Heart left ventricle (tissue), 16 donors: ENCODE results near the gene PIGR. TPM values are rescaled to one million over a fixed set of nuclear protein-coding genes. Genes with fewer than 3 reads are reported as not detected.

ENCODE experiments used
- ATAC-seq, 4 donors: fragments of 200-7000 bp; cut with Tn5 transposase; one replicate each; pipeline ENCODE4 v1.9.1; 2020 to 2022; ENCODE audit warnings: moderate library complexity in 4 of 4, mild to moderate bottlenecking in 3 of 4, moderate number of reproducible peaks in 1 of 4
- DNase-seq, 5 donors: peaks; one replicate each; pipeline ENCODE4 v3.0.0-alpha.2; 2020
- H3K27ac ChIP-seq, 12 donors: fragments of 200-600 bp; sonication (generic) in 4 of 12; one replicate each; pipeline versions ENCODE4 v1.5.0 to v1.8.0; 2016 to 2022; ENCODE audit warnings: mild to moderate bottlenecking in 2 of 12
- H3K27me3 ChIP-seq, 9 donors: fragments of 200-600 bp; sonication (generic) in 2 of 9; one replicate each; pipeline versions ENCODE4 v1.5.1 to v1.8.0; 2016 to 2022; ENCODE audit warnings: mild to moderate bottlenecking in 3 of 9
- H3K36me3 ChIP-seq, 9 donors: fragments of 200-600 bp; sonication (generic) in 2 of 9; one replicate each; pipeline versions ENCODE4 v1.5.0 to v1.8.0; 2018 to 2022; ENCODE audit warnings: mild to moderate bottlenecking in 2 of 9
- H3K4me1 ChIP-seq, 12 donors: fragments of 200-600 bp; sonication (generic) in 4 of 12; one replicate each; pipeline versions ENCODE4 v1.5.0 to v1.8.0; 2016 to 2022; ENCODE audit warnings: mild to moderate bottlenecking in 3 of 12
- H3K4me3 ChIP-seq, 12 donors: fragments of 200-600 bp; sonication (generic) in 4 of 12; one replicate each; pipeline versions ENCODE4 v1.5.0 to v1.8.0; 2017 to 2022; ENCODE audit warnings: mild to moderate bottlenecking in 9 of 12, moderate library complexity in 4 of 12
- H3K9me3 ChIP-seq, 12 donors: fragments of 200-600 bp; sonication (generic) in 4 of 12; one replicate each; pipeline versions ENCODE4 v1.5.0 to v1.8.0; 2016 to 2022; ENCODE audit warnings: mild to moderate bottlenecking in 1 of 12
- CTCF ChIP-seq, 12 donors: fragments of 200-600 bp; sonication (generic) in 4 of 12; IDR thresholded peaks; one replicate each; pipeline versions ENCODE4 v1.5.0 to v1.8.0; 2018 to 2022; ENCODE audit warnings: antibody characterized with exemption in 12 of 12, mild to moderate bottlenecking in 5 of 12
- POLR2A ChIP-seq, 2 donors: fragments of 450-650 bp; IDR thresholded peaks; one replicate each; pipeline ENCODE4 v1.6.1; 2017; ENCODE audit warnings: antibody characterized with exemption in 2 of 2, mild to moderate bottlenecking in 2 of 2, moderate library complexity in 2 of 2
- WGBS, 4 donors: extraction: QIAGEN DNeasy Blood & Tissue Kit in 2 of 4; methylation state at CpG; one replicate each; pipeline versions ENCODE4 v1.1.5 to v1.1.7; 2013 to 2018; 5-methylcytosine and 5-hydroxymethylcytosine counted together
- intact Hi-C, 10 donors: fragments of 100-400 bp; cut with DNase I; formaldehyde crosslinking; loops; one replicate each; pipeline versions ENCODE4 v1.11.1 to v1.14.2; 2022
- polyA plus RNA-seq, 2 donors: library from polyadenylated mRNA; stranded (reverse); fragments of 200-250 nt; gene quantifications; one replicate each; pipeline ENCODE4 v1.2.3, GENCODE V29; 2013
- total RNA-seq, 9 donors: library from RNA; depleted of rRNA in 2 of 9; stranded (reverse); fragments of >200 nt in 2 of 9; fragmentation: NEBNext Ultra II Directional in 3 of 9; extraction: Animal tissue kit (Norgen Biotek cat#: 25700) in 3 of 9; gene quantifications; one replicate each; pipeline versions ENCODE4 v1.1.0 to v1.2.4, GENCODE V29; 2016 to 2023
- donor health status: ischemic (EF 13 %, LVEDD 7.1; RV severe dilation, severe dysfunction).
- donor health status: healthy with polysubstance abuse.
- donor health status: DM: no; HTN: yes; CAD: no.
- donor health status: DM: no; HTN: no; CAD: no.
- donor health status: ischemic (EF 25% LVEDD 6.9; RV normal size, moderate dysfunction).
- donor health status: ischemic (EF 25% LVEDD 5.7; RV mildly dilated, moderate dysfunction).
- donor health status: healthy.
- donor health status: DM: yes; HTN: yes; CAD: no.
- donor health status: ischemic (EF 35%, LVEDD 5.7; RV mildly dilated, moderate dysfunction).
- donor health status: nonischemic (EF 11% LVEDD 7.7; RV severe dilation, severe dysfunction).
- donor health status: DM: yes; HTN: yes; CAD: no.
- donor health status: PGD.
- donor health status: ischemic (EF 29% LVEDD 5.4; RV normal size, mild dysfunction).
- donor health status: nonischemic (EF 23%, LVEDD 6.1; RV moderate dilation, normal function).

Gene PIGR
- total and polyA plus RNA-seq, 11 donors: 0.04 to 0.64 (median 0.45) TPM; not detected in 7

DNA sequence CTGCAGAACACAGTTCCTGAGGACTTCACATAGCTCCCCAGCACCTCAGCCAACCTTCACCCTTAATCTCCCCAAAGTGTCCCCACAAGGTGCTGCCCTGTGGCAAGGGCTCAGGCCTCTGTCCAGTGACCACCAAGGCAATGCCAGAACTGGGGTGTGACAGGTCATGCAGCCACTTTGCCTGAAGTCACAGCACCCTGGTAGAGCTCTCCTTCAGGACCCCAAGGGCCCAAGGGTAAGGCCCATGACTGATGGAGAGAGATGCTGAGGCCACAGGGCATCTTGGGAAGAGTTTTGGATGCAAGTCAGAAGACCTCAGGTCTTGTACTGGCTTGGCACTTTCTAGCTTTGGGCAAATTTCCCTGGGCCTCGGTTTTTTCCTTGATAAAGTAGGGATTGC lies 23.7 kb downstream of the PIGR start:
- ATAC-seq (no peak), DNase-seq (no peak)
- Histone ChIP-seq H3K27ac (peak overlapping the region in 6 of 12 donors; percentile 39 to 84 (median 50)), H3K36me3 (no peaks in the 10 kb centered on the region), H3K9me3 (no peaks in the 10 kb centered on the region), H3K4me3 (peak overlapping the region in 1 of 12 donors; percentile 53), H3K4me1 (peaks cover 0 to 46% (median 1%) of the 10 kb centered on the region in 12 donors), H3K27me3 (no peaks in the 10 kb centered on the region)
- WGBS, 4 donors: 71 to 84% (median 78%) methylated on average over 1 of the region's 1 CpG
- intact Hi-C loops: no loop called here
- TF ChIP-seq POLR2A (IDR thresholded peaks at IDR 0.05) (no peak), CTCF (IDR thresholded peaks at IDR 0.05) (no peak)

DNA sequence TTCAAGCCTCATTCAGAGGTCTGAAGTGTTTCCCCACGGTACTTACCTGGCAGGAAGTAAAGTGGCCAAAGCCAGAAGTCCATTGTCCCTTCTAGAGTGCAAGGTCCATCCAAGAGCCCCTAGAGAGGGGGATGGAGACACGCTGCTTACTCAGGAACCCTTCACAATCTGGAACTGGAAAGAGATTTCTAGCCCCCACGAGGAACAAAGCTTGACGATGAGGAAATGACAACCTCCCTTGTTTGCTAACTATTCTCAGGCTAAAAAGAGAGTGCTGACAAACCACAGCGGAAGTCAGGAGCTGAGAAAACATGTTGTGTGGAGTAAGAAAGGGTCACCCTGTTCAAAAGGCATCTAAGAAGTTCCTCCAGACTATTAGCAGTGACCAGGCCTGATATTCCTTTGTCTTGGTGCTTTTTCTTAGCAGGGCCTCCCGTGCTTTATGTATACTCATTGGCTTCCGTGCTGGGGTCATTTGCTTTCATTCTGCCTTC lies 24.4 kb downstream of the PIGR start, which contains the start of gene FCMR:
Gene FCMR, minus strand, starts transcription at position 170 of the 494 bp plus-strand sequence. Its CDS starts 87 bp downstream, at position 83.
- peak within 1 kb of the TSS in 6 of 12 donors; percentile 39 to 84 (median 52) for H3K27ac ChIP-seq
- no peak for TF ChIP-seq CTCF (IDR thresholded peaks at IDR 0.05)
- no peak for TF ChIP-seq POLR2A (IDR thresholded peaks at IDR 0.05)
- 49 to 65% (median 57%) methylated on average over 7 of the region's 7 CpGs for WGBS, 4 donors
- H3K9me3 ChIP-seq: no peaks in the 10 kb centered on the region
- ATAC-seq (peak in 3 of 4 donors; percentile 23 to 71 (median 28)), DNase-seq (peak in 2 of 5 donors; percentile 26 to 29)
- no peaks in the 10 kb centered on the region for H3K36me3 ChIP-seq
- peak within 1 kb of the TSS in 2 of 12 donors; percentile 25 to 53 for H3K4me3 ChIP-seq
- intact Hi-C loops: no loop called here
- H3K4me1 ChIP-seq: peaks cover 0 to 46% (median 1%) of the 10 kb centered on the region in 12 donors
- H3K27me3 ChIP-seq: no peaks in the 10 kb centered on the region

DNA sequence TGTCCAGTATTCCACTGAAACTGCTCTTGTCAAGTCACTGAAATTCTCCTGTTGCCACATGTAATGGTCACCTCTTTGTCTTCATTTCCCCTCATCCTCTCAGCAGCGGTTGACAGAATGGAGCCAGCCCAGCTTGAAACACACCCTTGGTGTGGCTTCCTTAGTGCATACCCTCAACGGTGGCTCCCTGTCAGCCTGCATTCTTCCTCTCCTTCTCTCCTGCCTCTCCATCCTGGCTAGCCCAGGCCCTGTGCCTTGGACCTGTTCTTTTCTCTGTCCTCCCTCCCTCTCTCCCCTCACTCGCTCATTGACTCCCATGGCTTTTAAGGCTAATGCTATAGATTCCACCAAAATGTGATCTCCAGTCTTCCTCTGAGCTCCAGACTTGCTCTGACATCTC lies 28.2 kb downstream of the PIGR start:
- intact Hi-C loops: loop anchor here in 4 of 10 donors (10.0 kb wide), 4 partner anchors 113 to 433 kb away; no protein-coding TSS in a partner anchor
- no peak for DNase-seq
- Histone ChIP-seq H3K4me1 (peaks cover 0 to 26% (median 0%) of the 10 kb centered on the region in 12 donors), H3K27me3 (peaks cover 0 to 5% (median 0%) of the 10 kb centered on the region in 9 donors), H3K4me3 (peak overlapping the region in 1 of 12 donors; percentile 1), H3K36me3 (no peaks in the 10 kb centered on the region), H3K27ac (no peak overlapping the region), H3K9me3 (no peaks in the 10 kb centered on the region)
- WGBS, 4 donors: 72 to 77% (median 74%) methylated on average over 3 of the region's 3 CpGs
- no peak for ATAC-seq
- TF ChIP-seq POLR2A (IDR thresholded peaks at IDR 0.05) (no peak), CTCF (IDR thresholded peaks at IDR 0.05) (no peak)

DNA sequence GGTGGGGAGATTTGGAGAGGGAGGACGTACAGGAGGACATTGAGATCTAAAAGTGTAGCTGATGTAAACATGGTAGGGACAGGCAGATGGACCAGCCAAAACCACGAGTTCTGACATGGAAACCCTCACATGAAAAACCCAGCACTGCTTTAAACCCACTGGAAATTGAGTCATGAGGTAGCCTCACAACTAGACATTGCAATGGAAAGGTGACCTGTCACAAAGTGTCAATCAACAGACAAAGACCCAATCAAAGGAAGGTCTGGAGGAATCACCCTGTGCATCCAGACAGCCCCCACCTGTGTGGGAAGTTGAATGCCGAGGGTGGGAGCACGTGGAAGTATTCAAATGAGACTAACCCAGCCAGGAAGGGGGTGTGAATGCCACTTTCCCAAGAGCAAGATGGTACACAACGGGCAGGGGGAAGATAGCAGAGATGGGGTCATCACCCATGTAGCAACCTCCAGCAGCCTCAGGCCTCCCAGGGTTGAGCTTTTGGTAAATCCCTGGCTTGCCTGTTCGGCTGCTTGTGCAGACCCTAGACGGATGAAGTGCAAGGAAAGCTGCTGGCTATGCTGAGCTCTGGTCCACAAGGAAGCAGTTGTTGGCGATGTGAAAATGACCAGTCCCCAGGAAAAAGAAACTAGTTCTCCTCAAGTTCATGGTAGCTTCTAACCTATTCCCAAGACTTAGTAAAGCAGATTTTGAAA lies 30.1 kb downstream of the PIGR start:
- TF ChIP-seq POLR2A (IDR thresholded peaks at IDR 0.05) (no peak), CTCF (IDR thresholded peaks at IDR 0.05) (no peak)
- Histone ChIP-seq H3K27ac (no peak overlapping the region), H3K4me1 (peaks cover 0 to 10% (median 1%) of the 10 kb centered on the region in 12 donors), H3K9me3 (no peaks in the 10 kb centered on the region), H3K4me3 (no peak overlapping the region), H3K36me3 (no peaks in the 10 kb centered on the region), H3K27me3 (peaks cover 0 to 5% (median 0%) of the 10 kb centered on the region in 9 donors)
- intact Hi-C loops: loop anchor here in 4 of 10 donors (10.0 kb wide), 4 partner anchors 111 to 431 kb away; no protein-coding TSS in a partner anchor
- 71 to 79% (median 75%) methylated on average over 8 of the region's 8 CpGs for WGBS, 4 donors
- ATAC-seq (no peak), DNase-seq (no peak)
